GM21360 (cell line): ENCODE results near the gene ZNF560.
A peak's percentile ranks its signal among the peaks of the same experiment; 100 is the strongest.

Source experiments
- ATAC-seq: cut with Tn5 transposase; IDR thresholded peaks from one replicate; pipeline ENCODE4 v1.9.1; 2021; ENCODE audit warnings: mild to moderate bottlenecking, moderate library complexity; ENCODE audit not compliant: unreplicated experiment

Gene ZNF560

GRCh38 chr19:9436358-9436757 lies 62.1 kb downstream of the ZNF560 start:
- ATAC-seq, result no peak

- peak; percentile 82 for ATAC-seq
Measured at GRCh38 chr19:9435279-9436268, 62.8 kb downstream of the ZNF560 start, which contains the start of gene ZNF266. Gene ZNF266 (minus strand): TSS chr19:9435573. CDS start chr19:9420089, 15,484 bp downstream.

- no peak for ATAC-seq
Measured at GRCh38 chr19:9431475-9431874, 66.9 kb downstream of the ZNF560 start.

GRCh38 chr19:9430444-9430843 lies 68.0 kb downstream of the ZNF560 start:
- no peak for ATAC-seq

GRCh38 chr19:9427941-9428340 lies 70.5 kb downstream of the ZNF560 start:
- ATAC-seq, result no peak
